NB4 (cell line): ENCODE data around the gene LDB3.

ENCODE experiments used
- DNase-seq: peaks from one replicate; pipeline ENCODE4 v3.0.0; 2010; ENCODE audit warnings: low read depth
- H3K4me3 ChIP-seq: one replicate; pipeline ENCODE4 v1.5.1; 2011; ENCODE audit warnings: mild to moderate bottlenecking, low read depth, low read length, moderate library complexity
- CTCF ChIP-seq: IDR thresholded peaks from one replicate; pipeline ENCODE4 v1.5.1; 2012; ENCODE audit warnings: low read depth, low read length
- MAX ChIP-seq: IDR thresholded peaks from 2 replicates; pipeline ENCODE4 v1.6.1; 2011; ENCODE audit warnings: low read depth, low read length
- MYC ChIP-seq: IDR thresholded peaks from 2 replicates; pipeline ENCODE4 v1.6.1; 2011; ENCODE audit warnings: low read depth, low read length
- POLR2A ChIP-seq: IDR thresholded peaks from 2 replicates; pipeline ENCODE4 v1.6.1; 2011; ENCODE audit warnings: mild to moderate bottlenecking; ENCODE audit not compliant: insufficient read length; ENCODE audit errors: extremely low read depth

Gene LDB3

GRCh38 chr10:86693275-86693674 is 25.0 kb downstream of the LDB3 start:
- H3K4me3 ChIP-seq, result no peak overlapping the region
- TF ChIP-seq MAX, result no peak
- TF ChIP-seq MYC, result no peak
- no peak for TF ChIP-seq POLR2A
- TF ChIP-seq CTCF, result no peak
- no peak for DNase-seq

GRCh38 chr10:86693721-86694369 is 25.5 kb downstream of the LDB3 start:
- TF ChIP-seq CTCF, result peak; percentile 84
- no peak for TF ChIP-seq MAX
- peak; percentile 52 for DNase-seq
- H3K4me3 ChIP-seq, result no peak overlapping the region

- DNase-seq, result no peak
- no peak for TF ChIP-seq CTCF
- TF ChIP-seq MAX, result no peak
- no peak for TF ChIP-seq POLR2A
- TF ChIP-seq MYC, result no peak
- no peak overlapping the region for H3K4me3 ChIP-seq
Measured at GRCh38 chr10:86698207-86698940, 30.1 kb downstream of the LDB3 start.

GRCh38 chr10:86699125-86699524 is 30.8 kb downstream of the LDB3 start:
- DNase-seq, result no peak
- TF ChIP-seq POLR2A, result no peak
- no peak for TF ChIP-seq MYC
- TF ChIP-seq MAX, result no peak
- no peak for TF ChIP-seq CTCF
- no peak overlapping the region for H3K4me3 ChIP-seq

GRCh38 chr10:86699541-86699940 is 31.2 kb downstream of the LDB3 start:
- DNase-seq, result no peak
- TF ChIP-seq MYC (no peak), CTCF (no peak), MAX (no peak), POLR2A (no peak)
- H3K4me3 ChIP-seq, result no peak overlapping the region
